A673 (cell line): ENCODE data around the gene ADAMTS7. TPM values are rescaled to one million over a fixed set of nuclear protein-coding genes. Genes with fewer than 3 reads are reported as not detected.

Experiments used
- BruUV-seq: library from RNA; stranded (reverse); fragments of 400-500 nt; replicated peaks from 2 replicates; lab custom pipeline; 2021; lab: Mats Ljungman, UMichigan
- CTCF ChIA-PET: fragments of 300-600 bp; sonication (Branson Sonifier 250); formaldehyde crosslinking; loops from one replicate; lab custom pipeline; 2022; ENCODE audit warnings: antibody characterized with exemption; lab: Charles Lee
- POLR2A ChIA-PET: fragments of 300-600 bp; sonication (Branson Sonifier 250); formaldehyde crosslinking; loops from one replicate; lab custom pipeline; 2022; ENCODE audit warnings: antibody characterized with exemption; ENCODE audit not compliant: low non-redundant PET; lab: Charles Lee
- DNase-seq: peaks from one replicate; pipeline ENCODE4 v3.0.0-alpha.2; 2015; ENCODE audit warnings: low spot score
- H3K27ac ChIP-seq: fragments of 200-600 bp; sonication (generic); 2 replicates; pipeline ENCODE4 v1.5.1; 2016; ENCODE audit warnings: mixed run types, low read depth, mild to moderate bottlenecking, mixed read lengths, antibody characterized with exemption, low read length; ENCODE audit not compliant: poor library complexity, severe bottlenecking
- H3K27me3 ChIP-seq: fragments of 200-600 bp; sonication (generic); replicated peaks from 2 replicates; pipeline ENCODE4 v1.6.1; 2017; ENCODE audit warnings: mixed run types, low read depth, mild to moderate bottlenecking, mixed read lengths, antibody characterized with exemption, low read length; ENCODE audit not compliant: insufficient read depth, poor library complexity
- H3K36me3 ChIP-seq: fragments of 200-600 bp; sonication (generic); 2 replicates; pipeline ENCODE4 v1.6.1; 2016; ENCODE audit warnings: mixed run types, mild to moderate bottlenecking, mixed read lengths, antibody characterized with exemption, low read length; ENCODE audit not compliant: insufficient read depth, poor library complexity, severe bottlenecking
- H3K4me1 ChIP-seq: fragments of 200-600 bp; sonication (generic); 2 replicates; pipeline ENCODE4 v1.6.1; 2017; ENCODE audit warnings: mixed run types, mild to moderate bottlenecking, mixed read lengths, antibody characterized with exemption, low read length; ENCODE audit not compliant: insufficient read depth, poor library complexity, severe bottlenecking
- H3K4me3 ChIP-seq: fragments of 200-600 bp; sonication (generic); 2 replicates; pipeline ENCODE4 v1.5.1; 2016; ENCODE audit warnings: low read depth, mixed run types, mild to moderate bottlenecking, mixed read lengths, low read length; ENCODE audit not compliant: poor library complexity, severe bottlenecking
- H3K9me3 ChIP-seq: fragments of 200-600 bp; sonication (generic); 2 replicates; pipeline ENCODE4 v1.6.1; 2016; ENCODE audit warnings: mixed run types, low read depth, mild to moderate bottlenecking, mixed read lengths, antibody characterized with exemption, low read length; ENCODE audit not compliant: poor library complexity, severe bottlenecking
- CTCF ChIP-seq: fragments of 300-800, 200-600 bp; sonication (generic); conservative IDR thresholded peaks from 2 replicates; pipeline ENCODE4 v1.5.1; 2017; ENCODE audit warnings: low read depth, mild to moderate bottlenecking, antibody characterized with exemption, low read length, moderate library complexity, mixed read lengths
- EZH2 ChIP-seq: fragments of 200-600 bp; sonication (generic); IDR thresholded peaks from 2 replicates; pipeline ENCODE4 v1.6.1; 2017; ENCODE audit warnings: borderline replicate concordance, low read depth, mild to moderate bottlenecking, mixed read lengths, antibody characterized with exemption, low read length; ENCODE audit not compliant: poor library complexity, severe bottlenecking
- intact Hi-C: fragments of 100-400 bp; cut with micrococcal nuclease; formaldehyde crosslinking; loops from one replicate; pipeline ENCODE4 v1.10.0; 2022; ENCODE audit not compliant: unreplicated experiment
- total RNA-seq: library from RNA; stranded (reverse); gene quantifications from 2 replicates; pipeline ENCODE4 v1.2.3, GENCODE V29; 2021

ADAMTS7 gene
- total RNA-seq, 1 experiment from 2014 or later = 0.41 TPM

GRCh38 chr15:78711638-78712037 is 99.6 kb downstream of the ADAMTS7 start:
- Histone ChIP-seq H3K9me3 (no peaks in the 10 kb centered on the region), H3K27me3 (peaks cover 49% of the 10 kb centered on the region), H3K4me1 (no peaks in the 10 kb centered on the region), H3K36me3 (no peaks in the 10 kb centered on the region), H3K27ac (no peak overlapping the region), H3K4me3 (no peak overlapping the region)
- intact Hi-C loops = no loop called here
- DNase-seq = no peak
- ChIA-PET POLR2A (interaction anchor here (0.6 kb wide), 1 partner anchor 17 kb away, joined by 4 read pairs; no protein-coding TSS in a partner anchor), CTCF (no interaction called here)
- TF ChIP-seq CTCF = no peak
- TF ChIP-seq EZH2 = no peak
- no TSS peak for BruUV-seq

DNA sequence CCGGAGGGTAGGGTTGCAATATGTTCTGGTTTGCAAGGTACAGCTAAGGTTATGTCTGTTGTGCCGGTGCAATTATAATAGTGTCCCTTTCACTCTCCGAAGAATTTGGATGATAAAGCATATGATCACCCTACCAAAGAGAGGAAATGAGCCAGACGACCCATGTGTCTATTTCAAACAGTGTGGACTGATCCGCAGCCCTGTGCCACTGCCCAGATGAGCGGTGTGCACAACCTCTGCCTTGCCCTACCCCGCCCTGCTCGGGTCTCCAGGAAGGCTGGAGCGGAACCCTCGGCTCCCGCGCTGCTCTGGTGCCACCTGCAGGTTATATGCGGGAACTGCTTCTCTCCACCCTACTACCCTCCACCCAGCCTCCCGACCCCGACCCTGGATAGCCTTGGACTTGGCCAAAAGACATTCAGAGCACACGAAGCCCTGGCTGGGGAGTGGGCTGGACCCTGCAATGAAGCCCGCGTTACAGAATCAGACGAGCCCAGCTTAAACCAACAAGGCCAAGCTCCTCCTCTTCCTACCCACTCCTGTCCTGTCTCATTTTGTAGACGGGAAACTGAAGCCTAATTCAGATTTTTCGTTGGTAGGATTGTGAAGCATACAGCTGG is 101.9 kb downstream of the ADAMTS7 start:
- no peaks in the 10 kb centered on the region for H3K4me1 ChIP-seq
- DNase-seq = peak; percentile 63
- TF ChIP-seq CTCF (peak; percentile 89), EZH2 (no peak)
- H3K4me3 ChIP-seq = no peak overlapping the region
- ChIA-PET POLR2A (no interaction called here), CTCF (interaction anchor here (0.6 to 1.0 kb wide), 3 partner anchors 45 to 205 kb away, joined by 3 to 7 read pairs (median 4); no protein-coding TSS in a partner anchor)
- H3K27me3 ChIP-seq = peaks cover 61% of the 10 kb centered on the region
- H3K9me3 ChIP-seq = peaks cover 6% of the 10 kb centered on the region
- H3K27ac ChIP-seq = no peak overlapping the region
- no TSS peak for BruUV-seq
- no peaks in the 10 kb centered on the region for H3K36me3 ChIP-seq
- intact Hi-C loops = loop anchor here (1.0 to 5.0 kb wide), 3 partner anchors 71 to 402 kb away; no protein-coding TSS in a partner anchor

Other genes with a start within 250 kb of the ADAMTS7 start
- gene CHRNA5, start 245.9 kb downstream of the ADAMTS7 start, total RNA-seq = 18.9 and 19.1 TPM in 2 replicates
- gene CHRNA3, start 190.5 kb downstream of the ADAMTS7 start, total RNA-seq = not detected in 2 replicates
- gene CHRNB4, start 170.3 kb downstream of the ADAMTS7 start, total RNA-seq = not detected in 2 replicates
- gene MORF4L1, start 61.4 kb upstream of the ADAMTS7 start, total RNA-seq = 428 and 451 TPM in 2 replicates
- 2.2 and 3.6 TPM in 2 replicates for gene CTSH, start 133.6 kb upstream of the ADAMTS7 start, total RNA-seq